GM12878 (cell line): Measurements from ENCODE around the gene VDR. TPM values are rescaled to one million over a fixed set of nuclear protein-coding genes. Genes with fewer than 3 reads are reported as not detected.

Experiments
- ATAC-seq: fragments of 200-7000 bp; cut with Tn5 transposase; 3 replicates; pipeline ENCODE4 v1.9.1; 2020; ENCODE audit warnings: mild to moderate bottlenecking, moderate library complexity
- BruUV-seq: library from RNA; stranded (reverse); fragments of 400-500 nt; replicated peaks from 2 replicates; lab custom pipeline; 2021; lab: Mats Ljungman, UMichigan
- CTCF ChIA-PET: fragments of 300-600 bp; sonication (Branson Sonifier 250); formaldehyde crosslinking; extraction: SDS; loops from one replicate; lab custom pipeline; 2021; ENCODE audit warnings: inconsistent platforms; lab: Yijun Ruan, JAX
- POLR2A ChIA-PET: fragments of 350-600 bp; formaldehyde crosslinking; extraction: SDS; loops from one replicate; lab custom pipeline; 2021; ENCODE audit warnings: inconsistent platforms; lab: Charles Lee
- RAD21 ChIA-PET: fragments of 300-600 bp; sonication (Branson Sonifier 250); formaldehyde crosslinking; loops from one replicate; lab custom pipeline; 2023; ENCODE audit warnings: antibody characterized with exemption; ENCODE audit not compliant: unreplicated experiment; lab: Charles Lee
- SMC1A ChIA-PET: fragments of 300-600 bp; sonication (Branson Sonifier 250); formaldehyde crosslinking; loops from one replicate; lab custom pipeline; 2023; ENCODE audit not compliant: unreplicated experiment, uncharacterized antibody; lab: Charles Lee
- DNase-seq: peaks from one replicate; pipeline ENCODE4 v3.0.0-alpha.2; 2011; ENCODE audit warnings: low read depth, low spot score
- FAIRE-seq: peaks from 3 replicates; lab custom pipeline; 2011; peaks lifted over from hg19 to GRCh38; lab: Jason Lieb, UNC
- H2AFZ ChIP-seq: 2 replicates; pipeline ENCODE4 v1.6.0; 2011; ENCODE audit warnings: low read depth, low read length, control low read depth; ENCODE audit not compliant: control insufficient read depth
- H3K27ac ChIP-seq: 2 replicates; pipeline ENCODE4 v1.5.1; 2011; ENCODE audit warnings: control low read depth; ENCODE audit not compliant: control insufficient read depth, insufficient read depth
- H3K27me3 ChIP-seq, 2 experiments: replicated peaks in 1 of 2; 2 replicates each; pipeline versions ENCODE4 v1.6.0 to v1.6.1; 2011; ENCODE audit warnings: low read length in 1 of 2; ENCODE audit not compliant: control insufficient read depth in 2 of 2, insufficient read depth in 2 of 2
- H3K36me3 ChIP-seq, 2 experiments: 2 replicates each; pipeline ENCODE4 v1.5.1; 2011; ENCODE audit warnings: low read length in 1 of 2; ENCODE audit not compliant: control insufficient read depth in 2 of 2, insufficient read depth in 2 of 2
- H3K4me1 ChIP-seq: 2 replicates; pipeline ENCODE4 v1.6.1; 2011; ENCODE audit warnings: mild to moderate bottlenecking, low read length, moderate library complexity, mixed read lengths; ENCODE audit not compliant: control insufficient read depth, insufficient read depth
- H3K4me2 ChIP-seq: 2 replicates; pipeline ENCODE4 v1.6.0; 2011; ENCODE audit warnings: control low read depth; ENCODE audit not compliant: control insufficient read depth, insufficient read depth
- H3K4me3 ChIP-seq: fragments of 200-600 bp; sonication (generic); 2 replicates; pipeline ENCODE4 v1.5.1; 2016
- H3K79me2 ChIP-seq: 2 replicates; pipeline ENCODE4 v1.6.0; 2011; ENCODE audit warnings: low read length; ENCODE audit not compliant: control insufficient read depth, insufficient read depth
- H3K9ac ChIP-seq: 2 replicates; pipeline ENCODE4 v1.8.0; 2011; ENCODE audit warnings: low read length, control low read depth, mixed read lengths; ENCODE audit not compliant: control insufficient read depth, insufficient read depth
- H3K9me3 ChIP-seq: replicated peaks from 3 replicates; pipeline ENCODE4 v1.5.1; 2011; ENCODE audit warnings: mild to moderate bottlenecking, low read length; ENCODE audit not compliant: control insufficient read depth, insufficient read depth
- H4K20me1 ChIP-seq: 2 replicates; pipeline ENCODE4 v1.6.0; 2011; ENCODE audit not compliant: control insufficient read depth, insufficient read depth
- CREB1 ChIP-seq: IDR thresholded peaks from 2 replicates; pipeline ENCODE4 v1.6.1; 2012; ENCODE audit warnings: low read depth, mild to moderate bottlenecking, inconsistent platforms
- CTCF ChIP-seq, 3 experiments: IDR thresholded peaks in 2 of 3; conservative IDR thresholded peaks in 1 of 3; 2 replicates each; pipeline ENCODE4 v1.5.1; 2011; ENCODE audit warnings: low read depth in 3 of 3, low read length in 3 of 3, mild to moderate bottlenecking in 3 of 3, control low read depth in 2 of 3, moderate library complexity in 2 of 3, inconsistent platforms in 1 of 3, mixed read lengths in 1 of 3; ENCODE audit not compliant: control insufficient read depth in 2 of 3, insufficient read depth in 1 of 3; ENCODE audit errors: extremely low read depth in 1 of 3
- EP300 ChIP-seq, 2 experiments: fragments of 150-350 bp in 1 of 2; IDR thresholded peaks; 2 replicates each; pipeline ENCODE4 v1.6.1; 2011 to 2012; ENCODE audit warnings: low read depth in 2 of 2, low read length in 2 of 2, borderline replicate concordance in 1 of 2, improper control_type of control experiment in 1 of 2, inconsistent platforms in 1 of 2; ENCODE audit not compliant: control insufficient read depth in 1 of 2
- FOS ChIP-seq: IDR thresholded peaks from 3 replicates; pipeline ENCODE4 v1.6.1; 2011; ENCODE audit warnings: borderline replicate concordance; ENCODE audit not compliant: insufficient read length; ENCODE audit errors: extremely low read depth
- HCFC1 ChIP-seq: fragments of 150-350 bp; IDR thresholded peaks from 2 replicates; pipeline ENCODE4 v1.6.1; 2014; ENCODE audit warnings: low read length
- KLF5 ChIP-seq: fragments of 450-650 bp; IDR thresholded peaks from 2 replicates; pipeline ENCODE4 v1.6.1; 2014; ENCODE audit warnings: mild to moderate bottlenecking; ENCODE audit not compliant: partially characterized antibody
- NR2C2 ChIP-seq: IDR thresholded peaks from 2 replicates; pipeline ENCODE4 v1.6.1; 2011; ENCODE audit warnings: borderline replicate concordance, low read depth; ENCODE audit not compliant: control insufficient read depth, insufficient read length
- POLR2A ChIP-seq: IDR thresholded peaks from 2 replicates; pipeline ENCODE4 v1.6.1; 2011; ENCODE audit warnings: low read depth, mild to moderate bottlenecking, low read length
- POLR2AphosphoS5 ChIP-seq: IDR thresholded peaks from 2 replicates; pipeline ENCODE4 v1.6.1; 2011; ENCODE audit warnings: mild to moderate bottlenecking, low read length, inconsistent platforms
- POU2F2 ChIP-seq: IDR thresholded peaks from 3 replicates; pipeline ENCODE4 v1.6.1; 2011; ENCODE audit warnings: low read depth, mild to moderate bottlenecking, low read length, borderline replicate concordance
- RAD21 ChIP-seq: IDR thresholded peaks from 2 replicates; pipeline ENCODE4 v1.6.1; 2011; ENCODE audit warnings: mild to moderate bottlenecking, low read depth, low read length, moderate library complexity; ENCODE audit not compliant: insufficient read depth
- SMC3 ChIP-seq: IDR thresholded peaks from 2 replicates; pipeline ENCODE4 v1.6.1; 2011; ENCODE audit warnings: low read length, improper control_type of control experiment, borderline replicate concordance
- STAT1 ChIP-seq: fragments of 450-650 bp; conservative IDR thresholded peaks from 2 replicates; pipeline ENCODE4 v1.6.1; 2014; ENCODE audit warnings: antibody characterized with exemption, mild to moderate bottlenecking
- SUPT20H ChIP-seq: IDR thresholded peaks from 2 replicates; pipeline ENCODE4 v1.6.1; 2011; ENCODE audit warnings: low read depth, mild to moderate bottlenecking, low read length, moderate library complexity, borderline replicate concordance; ENCODE audit not compliant: control insufficient read depth
- TCF12 ChIP-seq: IDR thresholded peaks from 2 replicates; pipeline ENCODE4 v1.6.1; 2011; ENCODE audit warnings: low read depth, mild to moderate bottlenecking, low read length
- ZNF687 ChIP-seq: fragments of 450-650 bp; IDR thresholded peaks from 2 replicates; pipeline ENCODE4 v1.6.1; 2017; ENCODE audit warnings: mild to moderate bottlenecking, moderate library complexity
- WGBS: methylation state at CpG from one replicate; pipeline ENCODE4 v1.1.6; 2016; ENCODE audit warnings: low lambda C conversion rate; ENCODE audit not compliant: insufficient replicate concordance, insufficient coverage; ENCODE audit errors: missing lambda C conversion rate; 5-methylcytosine and 5-hydroxymethylcytosine counted together
- in situ Hi-C: fragments of 300-500 bp; cut with MboI; formaldehyde crosslinking; loops from 9 replicates; pipeline ENCODE4 v1.14.3; 2018; ENCODE audit warnings: mixed read lengths
- intact Hi-C: fragments of 100-400 bp; cut with micrococcal nuclease; formaldehyde crosslinking; loops from one replicate; pipeline ENCODE4 v1.14.2; 2022; ENCODE audit not compliant: unreplicated experiment
- polyA plus RNA-seq, 11 experiments: library from polyadenylated mRNA; depleted of rRNA in 4 of 11; unstranded in 6 of 11; stranded (reverse) in 5 of 11; fragments of >200 nt; fragmentation: Nextera tagmentation in 4 of 11; fragmentation: Illumina TruSeq in 1 of 11; extraction: Ambion mirVana in 4 of 11; extraction: Trizol in 1 of 11; gene quantifications; 1 replicate in 1 of 11; 2 replicates in 10 of 11; pipeline versions ENCODE4 v1.2.1 to v1.2.3, GENCODE V29; 2011 to 2016; ENCODE audit warnings: inconsistent platforms in 2 of 11, missing spikeins in 2 of 11, low read depth in 1 of 11
- total RNA-seq, 4 experiments: library from RNA; depleted of rRNA in 3 of 4; stranded (reverse); fragments of >200 nt in 3 of 4; fragmentation: Illumina TruSeq in 1 of 4; extraction: Trizol in 1 of 4; gene quantifications; 2 replicates each; pipeline versions ENCODE4 v1.2.1 to v1.2.3, GENCODE V29; 2013 to 2021

VDR gene
- total and polyA plus RNA-seq, 10 of the 15 experiments (the other 5 are each of a cell fraction or from before 2014, with no cell fraction given): 0.27 to 7.9 (median 3.0) TPM

- no peak overlapping the region for H3K9ac ChIP-seq
- ChIA-PET RAD21 (interaction anchor here (0.6 to 12.6 kb wide), 35 partner anchors 10 to 780 kb away, joined by 3 to 202 read pairs (median 7); partner anchors contain the start of genes ENDOU, HDAC7, SLC48A1 and TMEM106C), POLR2A (interaction anchor here (0.5 to 1.8 kb wide), 2 partner anchors 41 to 58 kb away, joined by 5 to 8 read pairs; no protein-coding TSS in a partner anchor), CTCF (interaction anchor here (0.7 to 14.0 kb wide), 49 partner anchors 8 to 191 kb away, joined by 3 to 215 read pairs (median 7); partner anchors contain the start of genes ENDOU, HDAC7, RAPGEF3 and SLC48A1), SMC1A (interaction anchor here (0.7 to 6.1 kb wide), 30 partner anchors 9 to 319 kb away, joined by 3 to 71 read pairs (median 8); partner anchors contain the start of genes ASB8, HDAC7, RPAP3 and SLC48A1)
- no TSS peak for BruUV-seq
- H3K4me1 ChIP-seq: peaks cover 37% of the 10 kb centered on the region
- peak; percentile 56 for ATAC-seq
- 34% methylated on average over 10 of the region's 10 CpGs for WGBS
- no peaks in the 10 kb centered on the region for H3K9me3 ChIP-seq
- no peak overlapping the region for H2AFZ ChIP-seq
- H3K36me3 ChIP-seq: no peaks in the 10 kb centered on the region
- H3K27ac ChIP-seq: no peak overlapping the region
- in situ Hi-C loops: loop anchor here (5.0 kb wide), 1 partner anchor 126 kb away; no protein-coding TSS in a partner anchor
- no peaks in the 10 kb centered on the region for H4K20me1 ChIP-seq
- H3K4me3 ChIP-seq: no peak overlapping the region
- intact Hi-C loops: loop anchor here (1.0 to 5.0 kb wide), 3 partner anchors 61 to 186 kb away; no protein-coding TSS in a partner anchor
- no peak for FAIRE-seq
- no peaks in the 10 kb centered on the region; a peak in 2 of 4 replicates for H3K27me3 ChIP-seq
- no peaks in the 10 kb centered on the region for H3K79me2 ChIP-seq
- H3K4me2 ChIP-seq: no peak overlapping the region
- no peak for DNase-seq
- TF ChIP-seq POU2F2: no peak
- TF ChIP-seq NR2C2: no peak
- no peak for TF ChIP-seq STAT1
- TF ChIP-seq SUPT20H: no peak
- TF ChIP-seq ZNF687: no peak
- TF ChIP-seq FOS: no peak
- peak; percentile 19 to 40 (median 37); a peak in 4 of 6 replicates for TF ChIP-seq CTCF (IDR thresholded peaks at IDR 0.05 in 2 of 3, conservative IDR thresholded peaks at IDR 0.05 in 1 of 3; ENCODE audit: control insufficient read depth in 2 of 3, extremely low read depth in 1 of 3, insufficient read depth in 1 of 3, low read depth in 3 of 3, low read length in 3 of 3)
- no peak for TF ChIP-seq EP300 (IDR thresholded peaks at IDR 0.05; ENCODE audit: borderline replicate concordance in 1 of 2, control insufficient read depth in 1 of 2, low read depth in 2 of 2, low read length in 2 of 2)
- TF ChIP-seq TCF12: no peak
- no peak for TF ChIP-seq CREB1
- TF ChIP-seq POLR2AphosphoS5: no peak
- no peak for TF ChIP-seq POLR2A
- TF ChIP-seq HCFC1: no peak
- TF ChIP-seq SMC3: peak; percentile 41; the same call in 1 of the 2 replicates
- TF ChIP-seq KLF5: no peak
- peak; percentile 62 for TF ChIP-seq RAD21
Observed at GRCh38 chr12:47838286-47838931, 66.4 kb downstream of the VDR start.
